Stimulated activated CD8-positive, alpha-beta memory T cell treated with anti-CD3 and anti-CD28 coated beads, Interleukin-4, amount 100 ng/mL, for 1 hour (primary cell): ENCODE data around the gene BTBD19.
"Not testable (repeated sequence)": the region's sequence is repeated elsewhere in the genome, so short reads cannot be mapped to it uniquely, and the experiment has no call there.

Experiments
- DNase-seq, 2 donors: peaks; one replicate each; pipeline ENCODE4 v3.0.0-alpha.2; 2020; ENCODE audit warnings: low read depth in 2 of 2, low spot score in 1 of 2

The BTBD19 gene

GRCh38 chr1:44827197-44828002, 19.1 kb downstream of the BTBD19 start:
- no peak for DNase-seq

- no peak for DNase-seq
Observed at GRCh38 chr1:44828003-44828651, 19.8 kb downstream of the BTBD19 start.

- DNase-seq: no peak
Observed at GRCh38 chr1:44828841-44829440, 20.6 kb downstream of the BTBD19 start.

- DNase-seq: no peak
Observed at GRCh38 chr1:44829506-44830384, 21.4 kb downstream of the BTBD19 start.

GRCh38 chr1:44830900-44831304, 22.6 kb downstream of the BTBD19 start:
- DNase-seq: no peak

- no peak for DNase-seq
Observed at GRCh38 chr1:44831516-44831915, 23.2 kb downstream of the BTBD19 start.

- no peak for DNase-seq
Observed at GRCh38 chr1:44832056-44832705, 23.9 kb downstream of the BTBD19 start.

GRCh38 chr1:44834328-44834727, 26.0 kb downstream of the BTBD19 start:
- DNase-seq: no peak

- peak; percentile 71 to 77 for DNase-seq
Observed at GRCh38 chr1:44835738-44836675, 27.7 kb downstream of the BTBD19 start.

GRCh38 chr1:44838294-44838693, 30.0 kb downstream of the BTBD19 start:
- not testable (repeated sequence) for DNase-seq

- DNase-seq: no peak
Observed at GRCh38 chr1:44839576-44839975, 31.3 kb downstream of the BTBD19 start.

- no peak for DNase-seq
Observed at GRCh38 chr1:44842486-44842861, 34.2 kb downstream of the BTBD19 start.

GRCh38 chr1:44842862-44843655, 34.7 kb downstream of the BTBD19 start, which contains the start of gene PTCH2:
TSS of gene PTCH2 (minus strand) at chr1:44843253. CDS start at chr1:44842932, 321 bp downstream.
- peak in 1 of 2 donors; percentile 6 for DNase-seq

GRCh38 chr1:44846985-44847384, 38.7 kb downstream of the BTBD19 start:
- no peak for DNase-seq

- no peak for DNase-seq
Observed at GRCh38 chr1:44847845-44848244, 39.5 kb downstream of the BTBD19 start.

- DNase-seq: no peak
Observed at GRCh38 chr1:44848456-44849181, 40.3 kb downstream of the BTBD19 start.

- DNase-seq: no peak
Observed at GRCh38 chr1:44849575-44850132, 41.3 kb downstream of the BTBD19 start.

- DNase-seq: no peak
Observed at GRCh38 chr1:44851308-44851707, 43.0 kb downstream of the BTBD19 start.
